ACC112 (cell line): ENCODE results near the gene NPAS3.

Source experiments
- H2AFZ ChIP-seq: fragments of 200-600 bp; sonication (generic); one replicate; pipeline ENCODE4 v1.6.0; 2017; ENCODE audit warnings: antibody characterized with exemption, low read length; ENCODE audit not compliant: unreplicated experiment
- H3K27ac ChIP-seq: fragments of 200-600 bp; sonication (generic); 2 replicates; pipeline ENCODE4 v1.5.1; 2014; ENCODE audit warnings: low read depth, mild to moderate bottlenecking, antibody characterized with exemption, low read length, moderate library complexity
- H3K27me3 ChIP-seq: fragments of 200-600 bp; sonication (generic); 2 replicates; pipeline ENCODE4 v1.6.1; 2014; ENCODE audit warnings: mild to moderate bottlenecking, antibody characterized with exemption, low read length, moderate library complexity, mixed read lengths; ENCODE audit not compliant: insufficient read depth
- H3K36me3 ChIP-seq: fragments of 200-600 bp; sonication (generic); 2 replicates; pipeline ENCODE4 v1.6.1; 2016; ENCODE audit warnings: mild to moderate bottlenecking, antibody characterized with exemption, low read length, moderate library complexity, mixed read lengths; ENCODE audit not compliant: insufficient read depth
- H3K4me1 ChIP-seq: fragments of 200-600 bp; sonication (generic); one replicate; pipeline ENCODE4 v1.6.1; 2016; ENCODE audit warnings: low read length, mixed read lengths; ENCODE audit not compliant: insufficient read depth, unreplicated experiment, control insufficient read depth
- H3K4me3 ChIP-seq: fragments of 200-600 bp; sonication (generic); 2 replicates; pipeline ENCODE4 v1.5.1; 2014; ENCODE audit warnings: mild to moderate bottlenecking, low read depth, low read length
- H3K79me2 ChIP-seq: fragments of 200-600 bp; sonication (generic); one replicate; pipeline ENCODE4 v1.6.0; 2016; ENCODE audit warnings: low read length; ENCODE audit not compliant: control insufficient read depth, unreplicated experiment, insufficient read depth

Gene NPAS3

DNA sequence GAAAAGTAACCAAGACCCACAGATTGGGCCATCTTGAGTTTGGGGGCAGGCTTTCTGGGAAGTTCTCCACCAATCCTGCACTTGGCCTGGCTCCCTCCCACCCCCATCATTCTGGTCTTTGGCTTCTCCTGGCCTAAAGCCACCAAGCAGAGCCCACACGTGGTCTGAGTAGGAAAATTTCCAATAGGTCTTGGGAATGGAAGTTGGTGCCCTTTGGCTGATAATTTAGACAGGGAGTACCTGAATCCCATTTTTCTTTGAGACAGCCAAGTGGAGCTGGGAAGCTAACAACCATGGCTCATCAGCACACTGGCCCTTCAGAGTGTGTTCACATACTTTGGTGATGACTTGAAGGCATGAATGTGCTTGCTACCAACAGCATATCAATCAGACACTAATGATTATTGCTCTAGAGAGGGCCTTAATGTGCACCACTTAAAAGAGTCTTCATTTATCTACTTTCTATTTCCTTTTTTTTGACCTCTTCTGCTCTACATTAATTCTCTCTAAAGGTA, 856.2 kb downstream of the NPAS3 start:
- no peak overlapping the region for H3K4me3 ChIP-seq
- peaks cover 18% of the 10 kb centered on the region for H3K4me1 ChIP-seq
- no peaks in the 10 kb centered on the region for H3K79me2 ChIP-seq
- H3K27me3 ChIP-seq = peaks cover 11% of the 10 kb centered on the region; the same call in 1 of the 2 replicates
- no peaks in the 10 kb centered on the region for H3K36me3 ChIP-seq
- H3K27ac ChIP-seq = no peak overlapping the region
- no peak overlapping the region for H2AFZ ChIP-seq

DNA sequence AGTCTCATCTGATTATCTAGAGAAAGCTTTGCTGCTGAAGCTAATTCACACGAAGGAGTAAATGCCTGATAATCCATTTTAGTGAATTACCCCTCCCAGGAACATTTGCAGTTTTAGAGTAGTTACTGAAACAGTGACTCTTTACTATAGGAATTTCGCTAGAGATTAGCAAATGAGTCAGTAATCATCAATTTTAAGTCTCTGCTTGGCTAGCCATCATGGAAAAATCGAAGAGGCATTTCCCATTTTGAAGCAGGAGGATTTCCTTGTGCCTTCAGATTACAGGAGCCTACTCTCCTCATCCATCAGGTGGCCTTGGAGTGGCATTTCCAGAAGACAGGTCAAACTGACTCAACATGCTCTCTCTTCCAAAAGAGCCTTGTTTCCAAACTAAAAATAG, 857.7 kb downstream of the NPAS3 start:
- Histone ChIP-seq H3K36me3 (no peaks in the 10 kb centered on the region), H3K4me3 (no peak overlapping the region), H3K4me1 (peaks cover 18% of the 10 kb centered on the region), H3K27me3 (peaks cover 21% of the 10 kb centered on the region), H3K79me2 (no peaks in the 10 kb centered on the region), H3K27ac (no peak overlapping the region), H2AFZ (no peak overlapping the region)

GRCh38 chr14:33799705-33800570, 861.3 kb downstream of the NPAS3 start:
- Histone ChIP-seq H2AFZ (no peak overlapping the region), H3K79me2 (no peaks in the 10 kb centered on the region)

GRCh38 chr14:33800735-33801163, 862.1 kb downstream of the NPAS3 start:
- Histone ChIP-seq H3K27ac (no peak overlapping the region), H3K4me3 (no peak overlapping the region), H3K27me3 (peaks cover 25% of the 10 kb centered on the region), H2AFZ (no peak overlapping the region), H3K4me1 (no peaks in the 10 kb centered on the region), H3K36me3 (no peaks in the 10 kb centered on the region), H3K79me2 (no peaks in the 10 kb centered on the region)

More at GRCh38 chr14:33799705-33800570, 861.3 kb downstream of the NPAS3 start:
- Histone ChIP-seq H3K4me1 (peaks cover 3% of the 10 kb centered on the region), H3K27me3 (peaks cover 22% of the 10 kb centered on the region), H3K4me3 (no peak overlapping the region), H3K36me3 (no peaks in the 10 kb centered on the region), H3K27ac (no peak overlapping the region)

DNA sequence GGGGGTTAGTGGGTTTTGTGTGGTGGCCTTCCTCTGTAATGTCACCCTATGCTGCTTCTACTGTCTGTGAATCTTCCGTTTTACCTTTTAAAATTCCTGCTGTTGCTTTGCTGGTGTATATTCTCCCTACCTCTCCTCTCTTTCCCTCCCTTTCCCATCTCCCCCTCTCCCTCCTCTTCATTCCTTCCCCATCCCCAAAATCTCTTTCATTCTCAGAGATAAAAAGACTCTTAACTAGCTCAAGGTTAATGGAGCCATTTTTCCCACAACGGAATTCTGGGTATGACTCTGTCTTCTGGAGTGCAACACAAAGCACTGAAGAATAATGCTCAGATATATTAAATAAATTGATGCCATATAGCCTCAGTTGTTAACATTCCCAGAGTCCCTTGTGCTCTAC, 864.1 kb downstream of the NPAS3 start:
- Histone ChIP-seq H3K79me2 (no peaks in the 10 kb centered on the region), H3K4me1 (no peaks in the 10 kb centered on the region), H3K27me3 (peaks cover 32% of the 10 kb centered on the region), H3K27ac (no peak overlapping the region), H3K4me3 (no peak overlapping the region), H3K36me3 (no peaks in the 10 kb centered on the region), H2AFZ (no peak overlapping the region)

DNA sequence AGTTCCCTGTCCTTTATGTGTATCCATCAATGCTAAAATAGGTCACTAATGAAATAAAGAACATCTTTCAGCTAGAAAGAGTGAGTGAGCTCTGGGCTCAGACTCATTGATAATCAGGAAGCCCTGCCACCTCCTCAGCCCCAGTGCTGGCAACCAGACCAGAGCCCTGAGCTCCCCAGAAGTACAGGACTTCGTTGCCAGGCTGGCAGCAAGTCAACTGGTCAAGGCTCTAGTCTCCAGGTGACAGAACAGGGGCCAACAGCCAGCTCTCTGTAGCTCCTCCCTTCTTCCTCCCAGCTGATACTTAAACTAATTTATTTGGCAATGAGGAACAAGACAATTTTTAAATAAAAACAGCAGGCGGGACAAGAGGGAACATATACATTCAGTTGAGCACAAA, 866.9 kb downstream of the NPAS3 start:
- H3K27ac ChIP-seq = no peak overlapping the region
- no peak overlapping the region for H3K4me3 ChIP-seq
- H3K4me1 ChIP-seq = no peaks in the 10 kb centered on the region
- H3K36me3 ChIP-seq = no peaks in the 10 kb centered on the region
- peaks cover 17% of the 10 kb centered on the region for H3K27me3 ChIP-seq
- no peak overlapping the region for H2AFZ ChIP-seq
- no peaks in the 10 kb centered on the region for H3K79me2 ChIP-seq

- Histone ChIP-seq H3K27ac (no peak overlapping the region), H3K4me3 (no peak overlapping the region), H3K27me3 (peaks cover 10% of the 10 kb centered on the region; the same call in 1 of the 2 replicates), H3K36me3 (no peaks in the 10 kb centered on the region), H3K4me1 (no peaks in the 10 kb centered on the region), H2AFZ (no peak overlapping the region), H3K79me2 (no peaks in the 10 kb centered on the region)
Measured at GRCh38 chr14:33806905-33807304, 868.2 kb downstream of the NPAS3 start.

DNA sequence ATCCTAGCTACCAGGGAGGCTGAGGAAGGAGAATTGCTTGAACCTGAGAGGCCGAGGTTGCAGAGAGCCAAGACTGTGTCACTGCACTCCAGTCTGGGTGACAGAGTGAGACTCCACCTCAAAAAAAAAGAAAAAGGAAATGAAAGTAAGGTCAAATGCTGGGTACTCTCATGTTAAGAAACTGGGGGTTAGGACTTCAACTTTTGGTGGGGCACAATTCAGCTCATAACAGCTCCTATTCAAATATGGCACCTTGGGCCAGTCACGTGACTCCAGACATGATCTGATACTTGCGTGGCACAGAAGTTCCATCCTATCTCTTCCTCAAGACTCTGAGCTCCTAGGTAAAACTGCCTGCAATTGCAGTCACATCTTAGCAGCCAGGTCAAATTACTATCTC, 869.5 kb downstream of the NPAS3 start:
- Histone ChIP-seq H3K27me3 (peaks cover 10% of the 10 kb centered on the region; the same call in 1 of the 2 replicates), H3K27ac (no peak overlapping the region), H2AFZ (no peak overlapping the region), H3K36me3 (no peaks in the 10 kb centered on the region), H3K4me1 (no peaks in the 10 kb centered on the region), H3K4me3 (no peak overlapping the region), H3K79me2 (no peaks in the 10 kb centered on the region)

DNA sequence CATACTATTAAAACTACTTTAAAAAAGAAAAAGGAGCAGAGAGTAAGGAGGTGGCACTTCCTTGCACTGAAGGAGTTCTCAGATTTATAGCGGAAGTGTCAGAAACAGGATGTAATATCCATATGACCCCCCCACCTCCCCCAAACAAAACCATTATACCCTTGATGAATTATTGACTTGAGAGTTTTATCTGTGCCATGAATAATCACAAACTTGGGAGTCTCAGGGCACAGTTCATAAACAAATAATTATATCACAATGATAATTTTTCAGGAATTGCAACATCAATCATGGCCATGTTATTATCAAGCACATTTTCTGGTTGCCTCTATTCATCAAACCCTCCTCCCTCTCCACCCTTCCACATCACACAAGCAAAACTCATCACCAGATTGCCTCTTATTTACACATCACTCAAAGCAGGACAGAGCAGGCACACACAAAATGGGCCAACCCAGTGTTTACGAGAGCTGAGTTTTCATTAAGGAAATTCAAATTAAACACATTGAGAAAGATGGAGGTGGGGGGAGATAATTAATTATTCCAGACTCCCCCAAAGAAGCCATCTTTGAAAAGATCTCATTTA, 870.8 kb downstream of the NPAS3 start:
- Histone ChIP-seq H3K4me1 (no peaks in the 10 kb centered on the region), H3K36me3 (no peaks in the 10 kb centered on the region)

DNA sequence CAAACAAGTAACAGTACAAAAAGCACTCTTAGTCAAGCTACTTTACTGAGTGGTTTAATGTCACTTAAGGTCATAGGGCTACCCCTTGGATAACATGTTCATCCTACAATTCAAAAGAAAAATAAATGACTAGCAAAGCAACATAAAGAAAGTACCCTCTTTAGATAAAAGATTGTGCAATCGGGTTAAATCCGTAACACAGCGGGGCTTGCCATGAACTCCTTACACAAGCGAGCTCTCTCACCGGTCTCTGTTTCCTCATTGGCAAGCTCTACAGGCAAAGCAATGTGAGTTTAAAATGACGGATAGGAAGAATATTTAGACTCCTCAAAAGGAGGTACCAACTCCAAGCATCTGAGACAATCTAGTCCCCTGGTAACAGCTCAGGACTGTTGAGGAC, 871.6 kb downstream of the NPAS3 start:
- no peak overlapping the region for H3K4me3 ChIP-seq

More for the DNA sequence above, 870.8 kb downstream of the NPAS3 start:
- Histone ChIP-seq H3K4me3 (no peak overlapping the region), H3K79me2 (no peaks in the 10 kb centered on the region), H3K27ac (no peak overlapping the region), H3K27me3 (peaks cover 14% of the 10 kb centered on the region; the same call in 1 of the 2 replicates), H2AFZ (no peak overlapping the region)

More for the DNA sequence above, 871.6 kb downstream of the NPAS3 start:
- Histone ChIP-seq H3K36me3 (no peaks in the 10 kb centered on the region), H3K4me1 (no peaks in the 10 kb centered on the region), H3K27me3 (peaks cover 19% of the 10 kb centered on the region; the same call in 1 of the 2 replicates), H3K79me2 (no peaks in the 10 kb centered on the region), H2AFZ (no peak overlapping the region), H3K27ac (no peak overlapping the region)
